ENCODE measurements around the gene CABP4. TPM values are rescaled to one million over a fixed set of nuclear protein-coding genes. Genes with fewer than 3 reads are reported as not detected.
"Not testable (repeated sequence)": the region's sequence is repeated elsewhere in the genome, so short reads cannot be mapped to it uniquely, and the experiment has no call there.

Gene CABP4
- polyA plus RNA-seq, 3 donors: 0.33 to 1.1 (median 0.64) TPM

GRCh38 chr11:67418476-67419281 lies 36.5 kb upstream of the CABP4 start:
- no peak for DNase-seq

DNA sequence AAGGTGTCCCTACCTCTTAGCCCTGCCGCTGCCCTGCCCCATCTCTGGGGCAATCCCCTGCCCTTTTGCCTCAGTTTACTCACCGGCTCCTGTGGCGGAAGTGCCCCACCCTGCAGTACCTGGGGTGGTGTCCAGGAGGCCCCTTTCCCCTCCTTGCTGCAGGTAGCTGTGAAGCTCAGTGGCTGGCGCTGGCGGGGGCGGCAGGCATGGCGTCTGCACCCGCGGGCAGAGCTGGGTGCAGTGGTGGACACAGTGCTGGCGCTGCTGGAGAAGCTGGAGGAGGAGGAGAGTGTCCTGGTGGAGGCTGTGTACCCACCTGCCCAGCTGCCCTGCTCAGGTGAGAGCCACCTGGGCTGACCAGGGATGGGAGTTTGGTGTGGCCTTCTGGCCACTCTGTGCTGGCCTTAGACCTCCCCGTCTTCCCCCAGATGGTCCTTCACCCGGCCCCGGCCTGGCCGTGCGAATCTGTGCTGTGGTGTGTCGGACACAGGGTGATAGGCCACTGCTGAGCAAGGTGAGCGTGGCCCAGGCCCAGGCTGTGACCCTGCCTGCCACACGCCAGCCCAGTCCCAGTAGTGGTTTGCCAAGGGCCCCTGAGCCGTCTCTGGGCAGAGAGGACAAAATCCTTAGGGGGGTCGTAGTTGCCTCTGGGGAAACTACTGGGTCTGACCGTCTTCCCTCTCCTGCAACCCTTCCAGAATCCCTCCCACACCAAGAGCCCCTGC lies 35.7 kb upstream of the CABP4 start:
- no peak for DNase-seq

DNA sequence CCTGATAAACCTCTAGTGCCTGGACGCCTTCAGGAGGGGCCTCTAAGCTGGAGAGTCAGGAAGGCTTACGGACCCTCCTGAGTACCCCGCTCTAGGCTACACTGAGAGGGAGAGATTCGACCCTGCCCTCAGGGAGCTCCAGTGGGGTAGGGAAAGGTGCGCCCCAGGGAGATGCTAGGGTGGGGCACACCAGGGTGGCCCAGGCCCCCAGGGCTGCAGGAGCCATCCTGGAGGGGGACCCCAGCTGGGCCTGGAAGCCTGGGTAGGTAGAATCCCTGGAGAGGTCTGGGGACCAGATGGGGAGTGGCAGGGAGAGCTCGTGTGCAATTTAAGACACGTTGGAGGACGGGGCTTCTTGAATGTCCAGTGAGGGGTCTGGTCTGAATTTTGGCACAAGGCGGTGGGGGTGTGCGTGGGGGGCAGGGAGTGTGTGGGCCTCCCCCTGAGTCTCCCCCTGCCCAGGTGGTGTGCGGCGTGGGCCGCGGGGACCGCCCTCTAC lies 35.0 kb upstream of the CABP4 start:
- no peak for DNase-seq

DNA sequence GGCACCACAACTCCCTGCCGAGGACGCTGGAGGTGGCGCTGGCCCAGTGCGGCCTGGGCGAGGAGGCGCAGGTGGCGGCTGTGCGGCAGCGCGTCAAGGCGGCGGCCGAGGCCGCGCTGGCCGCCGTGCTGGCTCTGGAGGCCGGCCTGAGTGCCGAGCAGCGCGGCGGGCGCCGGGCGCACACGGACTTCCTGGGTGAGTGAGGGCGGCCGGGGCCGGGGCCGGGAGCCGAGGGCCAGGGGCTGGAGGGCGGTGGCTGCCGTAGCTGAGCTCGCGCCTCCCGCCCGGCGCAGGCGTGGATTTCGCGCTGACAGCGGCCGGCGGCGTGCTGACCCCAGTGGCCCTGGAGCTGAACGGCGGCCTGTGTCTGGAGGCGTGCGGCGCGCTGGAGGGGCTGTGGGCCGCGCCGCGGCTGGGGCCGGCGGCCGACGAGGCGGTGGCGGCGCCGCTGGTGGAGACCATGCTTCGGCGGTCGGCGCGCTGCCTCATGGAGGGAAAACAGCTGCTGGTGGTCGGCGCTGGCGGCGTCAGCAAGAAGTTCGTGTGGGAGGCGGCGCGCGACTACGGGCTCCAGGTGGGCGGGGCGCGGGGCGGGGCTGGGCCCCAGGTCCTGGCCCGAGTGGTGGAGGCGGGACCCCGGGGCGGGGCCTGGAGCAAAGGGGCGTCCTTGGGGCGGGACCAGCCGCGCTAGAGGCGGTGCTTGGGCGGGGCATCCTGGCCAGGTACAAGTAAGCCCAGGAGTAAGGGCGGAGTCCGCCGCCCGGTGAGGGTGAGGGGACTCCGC lies 34.3 kb upstream of the CABP4 start:
- peak; percentile 94 for DNase-seq

GRCh38 chr11:67421430-67422031 lies 33.6 kb upstream of the CABP4 start:
- no peak for DNase-seq

DNA sequence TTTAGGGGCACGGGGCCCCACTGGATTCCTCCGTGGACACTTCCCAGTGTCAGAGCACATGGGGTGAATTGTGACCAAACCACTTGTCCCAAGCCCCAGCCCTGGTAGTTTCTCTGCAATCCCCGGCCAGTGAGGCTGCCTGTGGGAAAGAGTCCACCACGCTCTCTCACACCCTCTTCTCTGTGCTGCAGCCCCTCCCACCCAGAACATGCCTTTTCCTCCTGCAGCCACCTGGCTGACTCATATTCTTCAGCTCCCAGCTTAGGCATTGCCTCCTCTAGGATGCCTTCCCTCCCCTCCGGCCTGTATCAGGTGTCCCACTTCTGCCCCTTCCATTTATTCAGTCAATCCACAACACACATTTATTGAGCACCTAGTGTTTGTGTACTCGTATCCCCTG lies 32.3 kb upstream of the CABP4 start:
- DNase-seq: no peak

DNA sequence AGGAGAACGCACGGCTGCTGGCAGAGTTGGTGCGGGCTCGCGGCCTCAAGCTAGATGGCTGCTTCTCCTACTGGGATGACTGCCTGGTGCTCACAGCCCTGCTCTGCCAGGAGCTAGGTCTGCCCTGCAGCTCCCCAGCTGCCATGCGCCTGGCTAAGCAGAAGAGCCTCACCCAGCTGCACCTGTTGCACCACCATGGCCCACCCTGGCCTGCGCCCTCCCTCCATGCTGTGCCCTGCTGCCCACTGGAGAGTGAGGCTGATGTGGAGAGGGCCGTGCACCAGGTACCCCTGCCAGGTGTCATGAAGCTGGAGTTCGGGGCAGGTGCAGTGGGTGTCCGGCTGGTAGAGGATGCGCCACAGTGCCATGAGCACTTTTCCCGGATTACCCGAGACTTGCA lies 31.7 kb upstream of the CABP4 start:
- DNase-seq: no peak

- DNase-seq: no peak
Measured at GRCh38 chr11:67423891-67424613, 31.1 kb upstream of the CABP4 start.

GRCh38 chr11:67427364-67427859 lies 27.7 kb upstream of the CABP4 start:
- not testable (repeated sequence) for DNase-seq

DNA sequence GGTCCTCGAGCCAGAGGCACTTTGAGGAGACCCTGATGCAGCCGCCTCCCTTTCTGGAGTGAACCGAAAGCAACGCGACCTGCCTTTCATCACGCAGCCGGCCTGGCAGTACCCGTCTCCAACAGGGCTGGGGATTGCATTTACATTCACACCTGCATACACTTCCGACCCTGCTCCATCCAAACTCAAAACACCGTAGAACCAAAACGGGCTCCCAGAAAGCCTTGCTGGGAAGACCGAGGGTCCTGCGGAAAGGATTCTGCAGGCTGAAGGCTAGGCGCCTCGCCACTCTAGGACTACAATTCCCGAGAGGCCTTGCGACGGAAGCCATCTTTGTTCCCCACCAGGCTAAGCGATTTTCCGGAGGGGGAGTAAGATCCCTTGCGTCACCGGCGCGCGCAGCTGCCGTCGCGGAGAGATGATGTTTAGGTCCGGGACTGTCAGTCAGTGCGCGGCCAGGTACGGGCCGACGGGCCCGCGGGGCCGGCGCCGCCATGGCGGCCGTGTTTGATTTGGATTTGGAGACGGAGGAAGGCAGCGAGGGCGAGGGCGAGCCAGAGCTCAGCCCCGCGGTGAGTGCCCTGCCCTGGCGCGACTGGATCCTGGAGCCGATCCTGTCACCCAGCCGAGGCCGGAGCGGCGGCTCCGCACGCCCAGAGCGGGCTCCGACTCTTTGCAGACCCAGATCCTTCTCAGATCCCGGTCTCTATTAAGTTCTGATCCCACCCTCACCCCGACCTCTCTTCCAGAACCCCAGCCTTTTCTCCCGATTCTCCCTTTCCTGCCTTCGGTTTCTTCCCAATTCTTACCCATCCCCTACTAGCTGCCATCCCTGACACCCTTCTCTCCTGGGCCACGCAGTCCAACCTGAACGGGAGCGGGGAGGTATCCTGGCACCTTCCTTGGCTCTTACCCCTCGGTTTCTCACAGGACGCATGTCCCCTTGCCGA lies 26.8 kb upstream of the CABP4 start, which contains the start of gene RPS6KB2:
RPS6KB2 (plus strand) TSS at position 443 of the 950 bp plus-strand sequence; CDS start at position 495, 52 bp downstream.
- peak; percentile 97 for DNase-seq

DNA sequence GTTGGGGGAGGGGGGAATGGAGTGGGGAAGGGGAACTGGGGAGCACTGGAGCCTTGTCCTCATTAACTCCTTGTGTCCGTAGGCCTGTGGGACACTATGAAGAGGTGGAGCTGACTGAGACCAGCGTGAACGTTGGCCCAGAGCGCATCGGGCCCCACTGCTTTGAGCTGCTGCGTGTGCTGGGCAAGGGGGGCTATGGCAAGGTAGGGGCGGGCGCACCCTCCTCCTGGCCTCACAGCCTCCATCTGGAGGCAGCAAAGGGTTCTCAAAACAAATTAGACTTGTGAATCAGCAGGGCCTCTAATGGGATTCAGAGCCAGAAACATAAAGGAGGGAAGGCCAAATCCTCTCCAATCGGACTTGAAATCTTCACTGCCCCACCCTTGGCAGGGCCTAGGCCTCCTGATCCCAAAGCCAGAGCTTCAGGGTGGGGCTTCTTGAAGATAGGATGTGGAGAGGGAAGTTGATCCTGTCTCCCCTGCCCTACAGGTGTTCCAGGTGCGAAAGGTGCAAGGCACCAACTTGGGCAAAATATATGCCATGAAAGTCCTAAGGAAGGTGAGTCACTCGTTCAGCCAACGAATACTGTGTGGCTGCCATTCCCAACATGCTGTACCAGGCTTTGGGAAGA lies 26.0 kb upstream of the CABP4 start:
- no peak for DNase-seq

- DNase-seq: no peak
Measured at GRCh38 chr11:67429722-67430121, 25.4 kb upstream of the CABP4 start.

DNA sequence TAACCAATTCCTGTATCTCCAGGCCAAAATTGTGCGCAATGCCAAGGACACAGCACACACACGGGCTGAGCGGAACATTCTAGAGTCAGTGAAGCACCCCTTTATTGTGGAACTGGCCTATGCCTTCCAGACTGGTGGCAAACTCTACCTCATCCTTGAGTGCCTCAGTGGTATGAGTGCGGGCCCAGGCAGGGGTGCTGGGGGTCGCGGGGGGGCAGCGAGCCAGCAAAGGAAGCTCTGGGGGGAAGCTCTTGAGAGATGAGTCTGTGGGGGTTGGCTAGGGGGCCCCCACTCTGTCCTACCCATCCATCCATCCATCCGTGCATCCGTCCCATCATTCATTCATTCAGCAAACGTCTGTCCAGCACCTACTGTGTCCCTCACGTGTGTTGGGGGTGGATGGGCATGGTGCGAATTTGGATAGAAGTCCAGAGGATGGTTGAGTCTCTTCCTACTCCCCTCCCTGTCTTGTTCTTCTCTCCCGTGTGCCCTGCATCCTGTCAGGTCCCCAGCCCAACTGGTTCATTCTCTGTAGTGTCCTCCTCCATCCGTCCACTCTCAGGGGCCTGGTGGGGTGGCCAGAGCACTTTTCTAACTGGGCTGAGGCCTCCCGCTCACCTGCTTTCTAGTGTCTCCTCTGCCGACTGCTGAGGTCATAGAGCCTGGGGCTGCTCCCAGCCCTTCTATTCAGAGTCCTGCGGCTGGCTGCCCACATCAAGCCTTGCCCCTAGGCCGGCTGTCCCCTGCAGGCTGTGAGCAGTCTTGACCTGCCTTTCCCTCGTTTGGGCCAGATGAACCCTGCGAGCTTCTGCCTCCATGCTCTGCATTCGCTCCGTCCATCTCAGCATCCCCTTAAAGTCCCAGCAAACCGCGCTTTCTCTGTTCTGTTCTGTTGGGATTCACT lies 23.6 kb upstream of the CABP4 start:
- DNase-seq: no peak

DNA sequence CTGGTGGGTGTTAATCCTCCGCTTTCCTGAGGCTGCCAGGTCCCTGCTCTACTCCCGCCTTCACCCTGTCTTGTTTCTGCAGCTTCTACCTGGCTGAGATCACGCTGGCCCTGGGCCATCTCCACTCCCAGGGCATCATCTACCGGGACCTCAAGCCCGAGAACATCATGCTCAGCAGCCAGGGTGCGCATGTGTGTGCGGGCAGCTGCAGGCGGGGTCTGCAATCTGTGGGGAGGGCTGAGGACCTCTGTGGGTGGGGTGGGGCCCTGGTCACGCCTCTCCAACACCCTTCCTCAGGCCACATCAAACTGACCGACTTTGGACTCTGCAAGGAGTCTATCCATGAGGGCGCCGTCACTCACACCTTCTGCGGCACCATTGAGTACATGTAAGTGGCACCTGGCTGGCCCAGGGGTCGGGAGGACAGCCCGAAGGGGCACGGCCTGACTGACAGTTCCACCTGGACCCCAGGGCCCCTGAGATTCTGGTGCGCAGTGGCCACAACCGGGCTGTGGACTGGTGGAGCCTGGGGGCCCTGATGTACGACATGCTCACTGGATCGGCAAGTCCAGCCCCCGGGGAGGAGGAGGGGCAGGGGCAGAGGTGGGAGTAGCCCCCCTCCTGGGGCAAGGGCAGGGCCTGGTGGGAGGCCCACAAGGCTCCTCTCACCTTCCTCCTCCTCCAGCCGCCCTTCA lies 22.4 kb upstream of the CABP4 start:
- no peak for DNase-seq

- DNase-seq: no peak
Measured at GRCh38 chr11:67433536-67434394, 21.4 kb upstream of the CABP4 start.

DNA sequence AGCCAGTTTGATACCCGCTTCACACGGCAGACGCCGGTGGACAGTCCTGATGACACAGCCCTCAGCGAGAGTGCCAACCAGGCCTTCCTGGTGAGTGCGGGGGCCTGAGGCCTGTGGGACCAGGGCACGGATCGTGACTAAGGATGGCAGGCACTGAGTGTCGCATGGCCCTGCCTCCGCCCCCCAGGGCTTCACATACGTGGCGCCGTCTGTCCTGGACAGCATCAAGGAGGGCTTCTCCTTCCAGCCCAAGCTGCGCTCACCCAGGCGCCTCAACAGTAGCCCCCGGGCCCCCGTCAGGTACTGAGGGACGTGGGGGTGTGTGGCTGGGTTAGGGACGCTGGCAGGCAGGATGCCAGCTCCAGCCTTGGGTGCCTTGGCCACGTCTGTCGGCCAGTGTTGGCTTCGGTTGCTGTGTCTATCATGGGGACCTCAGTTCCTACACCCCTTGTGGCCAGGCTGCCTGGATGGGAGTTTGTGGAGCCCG lies 20.7 kb upstream of the CABP4 start:
- DNase-seq: no peak

All from renal pelvis (tissue), 4 donors.